ENCODE results near the gene PLEKHG4B.

PLEKHG4B gene

GRCh38 chr5:156411-157072 lies 64.6 kb downstream of the PLEKHG4B start:
- TF ChIP-seq CTCF (conservative IDR thresholded peaks at IDR 0.05; ENCODE audit: low read depth, low read length): no peak
- H3K4me3 ChIP-seq (ENCODE audit: low read length): no peak overlapping the region
- DNase-seq (ENCODE audit: low read depth): no peak

GRCh38 chr5:157126-157715 lies 65.3 kb downstream of the PLEKHG4B start:
- TF ChIP-seq CTCF (conservative IDR thresholded peaks at IDR 0.05; ENCODE audit: low read depth, low read length): no peak
- H3K4me3 ChIP-seq (ENCODE audit: low read length): no peak overlapping the region
- no peak for DNase-seq (ENCODE audit: low read depth)

GRCh38 chr5:157801-158200 lies 65.8 kb downstream of the PLEKHG4B start:
- no peak for DNase-seq (ENCODE audit: low read depth)
- no peak for TF ChIP-seq CTCF (conservative IDR thresholded peaks at IDR 0.05; ENCODE audit: low read depth, low read length)
- H3K4me3 ChIP-seq (ENCODE audit: low read length): no peak overlapping the region

- TF ChIP-seq CTCF (conservative IDR thresholded peaks at IDR 0.05; ENCODE audit: low read depth, low read length): no peak
- no peak overlapping the region for H3K4me3 ChIP-seq (ENCODE audit: low read length)
- no peak for DNase-seq (ENCODE audit: low read depth)
These were observed 67.0 kb downstream of the PLEKHG4B start for GRCh38 chr5:158807-159447.

GRCh38 chr5:159448-160172 lies 67.6 kb downstream of the PLEKHG4B start:
- no peak overlapping the region for H3K4me3 ChIP-seq (ENCODE audit: low read length)
- peak; percentile 5 for DNase-seq (ENCODE audit: low read depth)
- no peak for TF ChIP-seq CTCF (conservative IDR thresholded peaks at IDR 0.05; ENCODE audit: low read depth, low read length)

- no peak for DNase-seq (ENCODE audit: low read depth)
- no peak overlapping the region for H3K4me3 ChIP-seq (ENCODE audit: low read length)
- no peak for TF ChIP-seq CTCF (conservative IDR thresholded peaks at IDR 0.05; ENCODE audit: low read depth, low read length)
These were observed 68.2 kb downstream of the PLEKHG4B start for GRCh38 chr5:160173-160510.

Measured in retinal pigment epithelial cell (primary cell).